ENCODE measurements around the gene SZT2.

- TF ChIP-seq CTCF (IDR thresholded peaks at IDR 0.05) = no peak
- TF ChIP-seq POLR2A (IDR thresholded peaks at IDR 0.05) = no peak
Measured at GRCh38 chr1:43448955-43449707, 59.4 kb downstream of the SZT2 start.
